Right atrium auricular region (tissue), 2 donors: Measurements from ENCODE around the gene INHBA. TPM values are rescaled to one million over a fixed set of nuclear protein-coding genes. Genes with fewer than 3 reads are reported as not detected.

ENCODE experiments used
- DNase-seq: peaks from one replicate; pipeline ENCODE4 v3.0.0-alpha.2; 2019; ENCODE audit warnings: low spot score
- H3K27ac ChIP-seq, 2 donors: fragments of 200-600 bp; sonication (generic); 1 replicate in 1 of 2; 2 replicates in 1 of 2; pipeline ENCODE4 v1.5.1; 2016 to 2019
- H3K27me3 ChIP-seq, 2 donors: fragments of 200-600 bp; sonication (generic); one replicate each; pipeline versions ENCODE4 v1.5.1 to v1.6.0; 2017 to 2019
- H3K36me3 ChIP-seq: fragments of 200-600 bp; sonication (generic); one replicate; pipeline ENCODE4 v1.5.1; 2016
- H3K4me1 ChIP-seq, 2 donors: fragments of 200-600 bp; sonication (generic); one replicate each; pipeline versions ENCODE4 v1.5.1 to v1.6.0; 2017 to 2019
- H3K4me3 ChIP-seq, 2 donors: fragments of 200-600 bp; sonication (generic); 1 replicate in 1 of 2; 2 replicates in 1 of 2; pipeline ENCODE4 v1.5.1; 2017 to 2019; ENCODE audit warnings: mild to moderate bottlenecking in 1 of 2, moderate library complexity in 1 of 2
- H3K9me3 ChIP-seq, 2 donors: fragments of 200-600 bp; sonication (generic); one replicate each; pipeline ENCODE4 v1.5.1; 2019
- total RNA-seq, 2 donors: library from RNA; depleted of rRNA; stranded (reverse); fragments of >200 nt; gene quantifications; one replicate each; pipeline ENCODE4 v1.1.0, GENCODE V29; 2016
- TF ChIP-seq, protein P1 (sequence below), 2 donors: fragments of 200-600 bp; sonication (generic); IDR thresholded peaks; one replicate each; pipeline ENCODE4 v1.5.1; 2019; ENCODE audit warnings: antibody characterized with exemption in 2 of 2

The INHBA gene
- total RNA-seq, 2 donors from 2014 or later = 4.0 to 22.2 TPM

DNA sequence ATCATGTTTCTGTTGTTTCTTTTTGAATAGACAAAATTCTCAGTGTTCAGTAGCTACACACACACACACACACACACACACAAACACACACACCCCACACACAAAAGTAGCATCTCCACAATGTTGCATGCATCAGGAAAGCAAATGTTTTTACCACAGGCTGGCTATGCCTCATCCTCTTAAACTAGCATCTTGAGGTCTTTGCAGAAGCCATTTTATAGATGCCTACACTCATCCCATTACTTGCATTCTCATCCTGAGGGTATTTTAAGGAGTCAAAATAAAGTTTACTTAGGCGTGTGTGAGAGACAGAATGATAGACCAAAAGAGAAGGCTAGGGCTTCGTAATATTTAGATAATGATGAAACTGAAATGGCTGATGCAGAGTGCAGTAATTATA is 7.9 kb upstream of the INHBA start:
- TF ChIP-seq, protein P1, sequence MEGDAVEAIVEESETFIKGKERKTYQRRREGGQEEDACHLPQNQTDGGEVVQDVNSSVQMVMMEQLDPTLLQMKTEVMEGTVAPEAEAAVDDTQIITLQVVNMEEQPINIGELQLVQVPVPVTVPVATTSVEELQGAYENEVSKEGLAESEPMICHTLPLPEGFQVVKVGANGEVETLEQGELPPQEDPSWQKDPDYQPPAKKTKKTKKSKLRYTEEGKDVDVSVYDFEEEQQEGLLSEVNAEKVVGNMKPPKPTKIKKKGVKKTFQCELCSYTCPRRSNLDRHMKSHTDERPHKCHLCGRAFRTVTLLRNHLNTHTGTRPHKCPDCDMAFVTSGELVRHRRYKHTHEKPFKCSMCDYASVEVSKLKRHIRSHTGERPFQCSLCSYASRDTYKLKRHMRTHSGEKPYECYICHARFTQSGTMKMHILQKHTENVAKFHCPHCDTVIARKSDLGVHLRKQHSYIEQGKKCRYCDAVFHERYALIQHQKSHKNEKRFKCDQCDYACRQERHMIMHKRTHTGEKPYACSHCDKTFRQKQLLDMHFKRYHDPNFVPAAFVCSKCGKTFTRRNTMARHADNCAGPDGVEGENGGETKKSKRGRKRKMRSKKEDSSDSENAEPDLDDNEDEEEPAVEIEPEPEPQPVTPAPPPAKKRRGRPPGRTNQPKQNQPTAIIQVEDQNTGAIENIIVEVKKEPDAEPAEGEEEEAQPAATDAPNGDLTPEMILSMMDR (IDR thresholded peaks at IDR 0.05) = no peak
- no peaks in the 10 kb centered on the region for H3K9me3 ChIP-seq
- H3K36me3 ChIP-seq = no peaks in the 10 kb centered on the region
- peaks cover 0 to 3% of the 10 kb centered on the region in 2 donors for H3K4me1 ChIP-seq
- H3K4me3 ChIP-seq = no peak overlapping the region
- H3K27me3 ChIP-seq = no peaks in the 10 kb centered on the region
- H3K27ac ChIP-seq = no peak overlapping the region
- DNase-seq = no peak

DNA sequence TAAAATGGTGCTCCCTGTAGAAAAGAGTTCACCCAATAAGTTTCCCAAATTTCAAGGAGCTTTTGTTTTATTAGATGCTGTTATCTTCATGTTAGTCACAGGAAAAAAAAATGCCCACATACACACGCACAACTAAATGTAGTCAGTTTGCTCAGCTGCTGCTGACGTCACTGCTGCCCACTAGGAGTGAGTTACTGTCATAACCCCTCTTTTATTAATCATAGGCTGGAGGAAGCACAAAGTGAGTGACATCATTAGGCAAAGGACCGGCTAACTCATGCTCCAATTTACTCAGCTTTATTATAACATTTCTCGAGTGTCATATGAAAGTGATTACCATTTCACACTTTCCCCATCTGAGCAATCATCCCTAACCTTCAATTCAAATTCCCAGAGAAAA is 6.7 kb upstream of the INHBA start:
- no peak overlapping the region for H3K4me3 ChIP-seq
- H3K27ac ChIP-seq = no peak overlapping the region
- no peaks in the 10 kb centered on the region for H3K36me3 ChIP-seq
- H3K27me3 ChIP-seq = no peaks in the 10 kb centered on the region
- H3K4me1 ChIP-seq = peaks cover 0 to 7% of the 10 kb centered on the region in 2 donors
- H3K9me3 ChIP-seq = no peaks in the 10 kb centered on the region
- TF ChIP-seq, protein P1 (IDR thresholded peaks at IDR 0.05) = no peak
- no peak for DNase-seq

GRCh38 chr7:41708581-41709358 is 5.9 kb upstream of the INHBA start:
- TF ChIP-seq, protein P1 (IDR thresholded peaks at IDR 0.05) = no peak

GRCh38 chr7:41706228-41706930 is 3.5 kb upstream of the INHBA start:
- H3K4me1 ChIP-seq = peaks cover 0 to 7% of the 10 kb centered on the region in 2 donors
- no peaks in the 10 kb centered on the region for H3K36me3 ChIP-seq
- no peaks in the 10 kb centered on the region for H3K27me3 ChIP-seq
- H3K27ac ChIP-seq = peak overlapping the region in 1 of 2 donors; percentile 51
- H3K9me3 ChIP-seq = no peaks in the 10 kb centered on the region
- no peak overlapping the region for H3K4me3 ChIP-seq
- no peak for DNase-seq
- TF ChIP-seq, protein P1 (IDR thresholded peaks at IDR 0.05) = no peak

More at GRCh38 chr7:41708581-41709358, 5.9 kb upstream of the INHBA start:
- H3K9me3 ChIP-seq = no peaks in the 10 kb centered on the region
- H3K36me3 ChIP-seq = no peaks in the 10 kb centered on the region
- DNase-seq = no peak
- H3K27me3 ChIP-seq = no peaks in the 10 kb centered on the region
- H3K4me3 ChIP-seq = no peak overlapping the region
- no peak overlapping the region for H3K27ac ChIP-seq
- peaks cover 0 to 7% of the 10 kb centered on the region in 2 donors for H3K4me1 ChIP-seq

DNA sequence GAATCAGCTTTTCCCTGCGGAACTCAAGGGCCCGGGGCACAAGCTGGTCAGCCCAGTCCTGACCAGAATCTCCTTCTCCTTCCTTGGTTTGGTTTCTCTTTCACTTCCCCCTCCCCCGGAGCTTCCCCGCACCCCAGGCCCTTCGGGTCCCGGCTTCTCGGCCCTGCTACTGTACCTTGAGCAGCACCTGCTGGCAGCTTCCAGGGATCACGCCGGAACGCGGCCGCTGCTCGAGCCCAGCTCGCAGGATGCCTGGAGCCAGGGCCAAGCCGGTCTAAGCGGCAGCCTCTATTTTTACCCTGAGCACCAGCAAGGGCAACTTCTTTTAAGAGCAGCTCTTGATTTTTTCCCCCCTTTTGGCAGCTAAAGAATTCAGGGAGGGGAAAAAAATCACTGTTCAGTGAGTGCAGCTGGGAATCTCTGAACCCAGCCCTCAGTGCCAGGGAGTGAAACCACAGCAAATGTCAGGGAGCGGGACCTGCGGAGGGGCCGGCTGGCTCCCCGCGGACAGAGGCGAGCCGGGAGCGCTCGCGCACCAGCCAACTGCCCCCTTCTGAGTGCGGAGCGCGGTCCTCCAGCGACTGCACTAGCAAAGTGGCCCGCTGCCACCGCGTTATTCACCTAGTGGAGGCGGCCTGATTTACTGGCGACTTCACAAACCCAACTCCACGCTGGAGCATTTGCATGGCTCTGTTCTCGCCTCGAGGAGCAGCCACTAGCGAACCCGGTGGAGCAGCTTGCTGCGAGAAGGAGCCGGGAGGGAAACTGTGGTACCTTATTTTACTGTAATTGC is 2.4 kb upstream of the INHBA start:
- peak; percentile 85 for DNase-seq
- Histone ChIP-seq H3K9me3 (no peaks in the 10 kb centered on the region), H3K36me3 (no peaks in the 10 kb centered on the region), H3K27ac (peak overlapping the region; percentile 40 to 51), H3K4me1 (peaks cover 0 to 7% of the 10 kb centered on the region in 2 donors), H3K4me3 (peak overlapping the region; percentile 31 to 53), H3K27me3 (no peaks in the 10 kb centered on the region)
- TF ChIP-seq, protein P1 (IDR thresholded peaks at IDR 0.05) = peak; percentile 27 to 66
